Adrenal gland (tissue), 12 donors: Measurements from ENCODE around the gene ZDHHC14. TPM values are rescaled to one million over a fixed set of nuclear protein-coding genes. Genes with fewer than 3 reads are reported as not detected.

Experiments used
- DNase-seq, 7 donors: peaks; one replicate each; pipeline ENCODE4 v3.0.0-alpha.2; 2019 to 2020
- H3K27ac ChIP-seq, 5 donors: fragments of 200-600 bp; sonication (generic) in 4 of 5; 1 replicate in 3 of 5; 2 replicates in 2 of 5; pipeline versions ENCODE4 v1.5.1 to v1.8.0; 2016 to 2020; ENCODE audit warnings: mild to moderate bottlenecking in 1 of 5
- H3K27me3 ChIP-seq: fragments of 200-600 bp; 2 replicates; pipeline ENCODE4 v1.8.0; 2021
- H3K36me3 ChIP-seq, 2 donors: fragments of 200-600 bp; replicated peaks in 1 of 2; 1 replicate in 1 of 2; 2 replicates in 1 of 2; pipeline versions ENCODE4 v1.5.1 to v1.8.0; 2018 to 2022
- H3K4me1 ChIP-seq, 2 donors: fragments of 200-600 bp; replicated peaks in 1 of 2; 1 replicate in 1 of 2; 2 replicates in 1 of 2; pipeline versions ENCODE4 v1.5.1 to v1.8.0; 2018 to 2021
- H3K4me3 ChIP-seq, 4 donors: fragments of 200-600 bp; sonication (generic) in 3 of 4; one replicate each; pipeline ENCODE4 v1.5.1; 2016 to 2018
- H3K9me3 ChIP-seq, 3 donors: fragments of 200-600 bp; sonication (generic) in 1 of 3; replicated peaks in 1 of 3; 1 replicate in 2 of 3; 2 replicates in 1 of 3; pipeline versions ENCODE4 v1.5.1 to v1.8.0; 2016 to 2021
- CTCF ChIP-seq, 6 experiments: fragments of 450-650 bp in 4 of 6; fragments of 200-600 bp in 2 of 6; sonication (generic) in 1 of 6; IDR thresholded peaks; 1 replicate in 5 of 6; 2 replicates in 1 of 6; pipeline versions ENCODE4 v1.5.1 to v1.8.0; 2016 to 2021; ENCODE audit warnings: antibody characterized with exemption in 6 of 6, mild to moderate bottlenecking in 2 of 6, moderate library complexity in 1 of 6
- POLR2A ChIP-seq, 2 donors: fragments of 450-650 bp; IDR thresholded peaks; one replicate each; pipeline ENCODE4 v1.6.1; 2017; ENCODE audit warnings: antibody characterized with exemption in 2 of 2, mild to moderate bottlenecking in 2 of 2, moderate library complexity in 1 of 2
- WGBS, 4 donors: extraction: QIAGEN DNeasy Blood & Tissue Kit in 2 of 4; methylation state at CpG; one replicate each; pipeline versions ENCODE4 v1.1.5 to v1.1.7; 2013 to 2017; 5-methylcytosine and 5-hydroxymethylcytosine counted together
- intact Hi-C, 2 donors: fragments of 100-400 bp; cut with DNase I; formaldehyde crosslinking; loops; one replicate each; pipeline versions ENCODE4 v1.14.1 to v1.15.0; 2022 to 2023
- polyA plus RNA-seq, 3 donors: library from polyadenylated mRNA; stranded (reverse); fragments of 200-250 nt in 2 of 3; fragments of 350-450 nt in 1 of 3; fragmentation: Illumina TruSeq in 1 of 3; extraction: RNeasy Lipid Tissue Mini Kit (QIAGEN cat#74804) in 1 of 3; gene quantifications; one replicate each; pipeline ENCODE4 v1.2.3, GENCODE V29; 2013 to 2014
- total RNA-seq, 9 donors: library from RNA; depleted of rRNA in 4 of 9; stranded (reverse); fragments of >200 nt in 4 of 9; fragments of 120-200 nt in 1 of 9; fragmentation: NEBNext Ultra II Directional in 1 of 9; extraction: Animal tissue kit (Norgen Biotek cat#: 25700) in 1 of 9; gene quantifications; one replicate each; pipeline versions ENCODE4 v1.1.0 to v1.2.4, GENCODE V29; 2013 to 2023
- donor health status: healthy with polysubstance abuse.
- donor health status: Bipolar disorder and iron deficiency.
- donor health status: DM: yes; HTN: yes; CAD: no.
- donor health status: DM: no; HTN: no; CAD: no.
- donor health status: DM: no; HTN: no; CAD: no.
- donor health status: DM: yes; HTN: yes; CAD: no.

The ZDHHC14 gene
- total and polyA plus RNA-seq, 12 donors, result 3.8 to 14.3 (median 8.8) TPM

- no peaks in the 10 kb centered on the region for H3K9me3 ChIP-seq
- 92 to 98% (median 95%) methylated on average over 3 of the region's 3 CpGs for whole genome bisulfite sequencing, 4 donors
- H3K4me3 ChIP-seq, result no peak overlapping the region
- no peaks in the 10 kb centered on the region for H3K4me1 ChIP-seq
- no peak overlapping the region for H3K27ac ChIP-seq
- no peaks in the 10 kb centered on the region for H3K36me3 ChIP-seq
- TF ChIP-seq POLR2A (IDR thresholded peaks at IDR 0.05), result no peak
- TF ChIP-seq CTCF (IDR thresholded peaks at IDR 0.05), result no peak
- DNase-seq, result no peak
- intact Hi-C loops, result no loop called here
- H3K27me3 ChIP-seq, result no peaks in the 10 kb centered on the region
Measured at GRCh38 chr6:157642736-157643135, 261.7 kb downstream of the ZDHHC14 start.

DNA sequence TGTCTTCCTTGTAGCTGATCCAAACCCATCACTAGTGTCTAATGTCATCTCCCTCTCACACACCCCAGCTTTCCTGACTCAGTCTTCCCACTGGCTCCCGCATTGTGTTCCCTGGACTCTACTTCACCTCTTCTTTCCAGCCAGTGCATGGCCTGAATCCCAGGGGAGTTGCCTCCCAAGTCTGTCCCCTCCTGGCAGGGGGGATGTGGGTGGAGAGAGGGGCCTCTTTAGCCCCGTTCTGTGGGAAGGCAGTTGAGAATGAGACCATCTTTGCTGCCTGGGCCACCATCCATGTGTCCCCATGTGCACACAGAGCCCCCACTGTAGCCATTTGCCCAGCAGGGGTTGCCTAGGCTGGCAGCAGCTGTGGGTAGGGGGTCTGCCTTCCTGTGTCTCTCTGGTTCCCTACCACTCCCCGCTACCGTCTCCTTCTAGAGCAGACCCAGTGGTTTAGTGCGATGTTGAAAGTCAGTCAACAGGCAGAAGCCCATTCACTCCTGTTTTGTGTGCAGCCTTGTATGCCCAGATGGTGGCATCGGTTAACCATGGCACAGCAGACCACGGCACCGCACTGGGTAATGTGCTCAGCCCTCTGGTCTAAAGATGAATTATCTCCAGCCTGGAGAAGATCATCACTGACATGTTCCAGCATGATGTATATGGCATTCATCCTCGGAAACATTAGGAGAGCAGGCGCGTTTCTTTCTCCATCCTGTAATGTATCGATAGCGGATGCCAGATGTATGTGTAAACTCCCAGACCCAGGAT lies 263.2 kb downstream of the ZDHHC14 start:
- H3K27me3 ChIP-seq, result no peaks in the 10 kb centered on the region
- intact Hi-C loops, result no loop called here
- TF ChIP-seq POLR2A (IDR thresholded peaks at IDR 0.05), result no peak
- peak in 1 of 6 experiments; percentile 10 for TF ChIP-seq CTCF (IDR thresholded peaks at IDR 0.05)
- 91 to 95% (median 92%) methylated on average over 13 of the region's 13 CpGs for WGBS, 4 donors
- H3K4me1 ChIP-seq, result peaks cover 0 to 9% of the 10 kb centered on the region in 2 donors
- H3K27ac ChIP-seq, result peak overlapping the region in 1 of 5 donors; percentile 35
- H3K9me3 ChIP-seq, result no peaks in the 10 kb centered on the region
- no peak for DNase-seq
- H3K36me3 ChIP-seq, result no peaks in the 10 kb centered on the region
- no peak overlapping the region for H3K4me3 ChIP-seq

DNA sequence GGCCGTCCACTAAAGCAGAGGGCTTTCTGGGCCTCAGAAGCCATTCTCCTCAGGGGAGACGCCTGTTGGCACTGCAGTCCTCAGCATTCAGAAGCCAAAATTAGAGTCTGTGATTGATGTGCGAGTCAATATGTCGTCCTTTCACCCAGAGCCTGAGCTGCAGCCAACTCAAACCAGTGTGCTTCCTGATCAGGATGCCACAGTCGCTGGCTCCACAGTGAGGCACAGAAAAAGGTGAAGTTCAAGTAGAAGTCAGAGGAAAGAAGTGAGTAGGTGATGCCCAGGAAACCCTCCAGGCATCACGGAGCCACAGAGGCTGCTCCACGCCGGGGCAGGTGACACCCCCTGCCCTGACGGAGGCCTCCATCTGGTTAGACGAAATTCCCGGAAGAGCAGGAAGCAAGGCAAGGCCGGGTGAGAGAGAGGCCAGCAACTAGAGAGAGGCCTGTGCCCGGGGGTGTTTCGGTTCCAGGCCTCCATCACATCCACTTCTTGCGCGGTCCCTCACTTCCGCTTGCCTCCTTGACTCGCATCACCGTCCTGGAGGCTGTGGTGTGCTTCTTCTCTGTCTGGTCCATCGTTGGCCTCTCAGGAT lies 264.3 kb downstream of the ZDHHC14 start:
- Histone ChIP-seq H3K4me1 (peaks cover 0 to 9% of the 10 kb centered on the region in 2 donors), H3K36me3 (no peaks in the 10 kb centered on the region), H3K27ac (no peak overlapping the region), H3K9me3 (no peaks in the 10 kb centered on the region), H3K4me3 (no peak overlapping the region), H3K27me3 (no peaks in the 10 kb centered on the region)
- TF ChIP-seq POLR2A (IDR thresholded peaks at IDR 0.05) (no peak), CTCF (IDR thresholded peaks at IDR 0.05) (no peak)
- intact Hi-C loops, result no loop called here
- WGBS, 4 donors, result 78 to 84% (median 81%) methylated on average over 16 to 20 of the region's 20 CpGs
- DNase-seq, result no peak

DNA sequence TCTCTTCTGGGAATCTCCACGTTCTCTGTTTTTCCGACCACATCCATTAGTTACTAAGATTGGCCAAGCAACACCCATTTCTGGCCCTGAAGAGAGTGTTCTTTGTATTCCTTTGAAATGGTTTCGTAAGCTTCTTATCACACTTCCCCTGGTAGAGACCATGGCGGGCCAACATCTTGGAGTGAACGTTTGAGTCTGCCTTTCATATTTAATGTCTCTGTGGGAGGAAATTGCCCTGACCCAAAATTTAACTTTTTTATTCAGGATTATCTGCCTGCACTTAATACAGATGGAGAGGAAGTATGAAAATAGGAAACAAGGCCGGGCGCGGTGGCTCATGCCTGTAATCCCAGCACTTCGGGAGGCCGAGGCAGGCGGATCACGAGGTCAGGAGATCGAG lies 265.0 kb downstream of the ZDHHC14 start:
- DNase-seq, result no peak
- Histone ChIP-seq H3K27me3 (no peaks in the 10 kb centered on the region), H3K4me1 (peaks cover 0 to 9% of the 10 kb centered on the region in 2 donors), H3K9me3 (no peaks in the 10 kb centered on the region), H3K4me3 (no peak overlapping the region), H3K27ac (no peak overlapping the region), H3K36me3 (no peaks in the 10 kb centered on the region)
- intact Hi-C loops, result no loop called here
- no peak for TF ChIP-seq CTCF (IDR thresholded peaks at IDR 0.05)
- TF ChIP-seq POLR2A (IDR thresholded peaks at IDR 0.05), result no peak
- WGBS, 4 donors, result 67 to 84% (median 78%) methylated on average over 13 of the region's 13 CpGs
